Smooth muscle cell of the pulmonary artery (primary cell): Measurements from ENCODE around the gene CHCHD10. TPM values are rescaled to one million over a fixed set of nuclear protein-coding genes. Genes with fewer than 3 reads are reported as not detected.

Source experiments
- total RNA-seq: library from RNA; depleted of rRNA; stranded (reverse); fragments of >200 nt; gene quantifications from 2 replicates; pipeline ENCODE4 v1.2.3, GENCODE V29; 2014

The CHCHD10 gene
- 8.6 and 10.8 TPM in 2 replicates for total RNA-seq

DNA sequence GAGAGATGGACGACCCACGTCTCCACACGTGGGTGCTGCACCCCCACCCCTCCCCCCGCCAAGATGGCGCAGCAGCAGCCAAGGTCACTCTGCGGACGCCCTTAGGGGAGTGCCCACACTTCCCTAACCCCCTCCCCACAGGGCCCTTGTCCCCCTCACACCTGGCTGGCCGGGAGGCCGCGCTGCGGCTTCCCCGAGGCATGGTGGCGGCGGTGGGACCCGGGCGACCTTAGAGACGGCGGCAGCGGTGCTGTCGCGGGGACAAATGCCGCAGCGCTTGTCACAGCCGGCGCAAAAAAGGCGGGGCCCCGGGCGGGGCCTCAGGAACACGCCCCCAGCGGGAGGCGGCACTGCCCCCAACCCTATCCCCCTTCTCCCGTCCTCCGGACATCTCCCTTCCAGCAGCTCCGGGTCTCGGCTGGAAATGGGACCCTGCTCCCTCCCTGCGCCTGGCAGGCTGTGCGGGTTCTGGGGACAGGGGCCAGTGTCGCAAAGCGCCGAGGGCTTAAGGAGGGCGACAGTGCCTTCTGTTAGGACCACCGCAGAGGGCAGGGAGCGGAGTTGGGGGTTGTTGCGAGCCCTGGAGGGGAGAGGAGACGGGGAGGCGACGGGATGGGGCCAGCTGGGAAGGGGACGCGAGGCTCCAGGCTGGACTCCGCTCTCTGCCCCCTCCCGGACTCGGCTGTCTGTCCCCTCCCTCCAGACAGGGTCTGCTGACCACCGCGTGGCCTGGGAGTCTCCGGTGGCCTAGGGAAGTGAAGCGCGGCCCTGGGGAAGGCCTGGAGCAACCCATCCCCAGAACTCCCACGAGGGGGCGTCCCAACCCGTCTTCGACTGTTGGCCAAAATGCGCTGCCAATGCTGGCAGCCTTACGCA lies at the start of gene CHCHD10:
Gene CHCHD10 (minus strand): TSS at position 300 of the 876 bp plus-strand sequence. CDS start 98 bp downstream, at position 202.

DNA sequence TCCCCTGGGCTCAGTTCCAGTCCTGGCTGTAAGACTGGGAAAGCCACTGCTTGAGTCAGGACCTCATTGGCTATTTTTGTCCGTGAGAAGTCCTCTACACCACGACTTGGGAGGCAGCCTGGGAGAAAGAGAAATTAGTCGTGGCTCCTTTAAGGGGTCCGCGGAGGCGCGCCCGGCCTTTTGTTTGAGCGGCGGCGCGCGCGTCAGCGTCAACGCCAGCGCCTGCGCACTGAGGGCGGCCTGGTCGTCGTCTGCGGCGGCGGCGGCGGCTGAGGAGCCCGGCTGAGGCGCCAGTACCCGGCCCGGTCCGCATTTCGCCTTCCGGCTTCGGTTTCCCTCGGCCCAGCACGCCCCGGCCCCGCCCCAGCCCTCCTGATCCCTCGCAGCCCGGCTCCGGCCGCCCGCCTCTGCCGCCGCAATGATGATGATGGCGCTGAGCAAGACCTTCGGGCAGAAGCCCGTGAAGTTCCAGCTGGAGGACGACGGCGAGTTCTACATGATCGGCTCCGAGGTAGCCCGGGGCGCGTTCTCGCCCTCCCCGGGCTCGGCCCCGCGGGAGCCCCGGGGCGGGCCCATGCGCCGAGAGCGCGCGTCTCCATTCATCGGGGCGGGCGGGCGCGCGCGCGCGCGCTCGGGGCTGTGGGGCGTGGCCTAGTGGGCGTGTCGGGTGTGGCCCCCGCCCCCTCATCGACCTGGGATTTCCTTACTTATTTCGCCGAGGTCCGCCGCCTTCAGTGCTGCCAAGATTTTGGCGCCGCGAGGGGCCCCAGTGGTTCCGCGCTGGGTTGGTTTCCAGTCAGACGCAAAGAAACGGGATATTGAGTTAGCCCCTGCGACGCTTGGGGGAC lies 19.2 kb upstream of the CHCHD10 start, which contains the start of gene SMARCB1:
Gene SMARCB1 (plus strand): TSS at position 215 of the 848 bp plus-strand sequence. CDS start 204 bp downstream, at position 419.

DNA sequence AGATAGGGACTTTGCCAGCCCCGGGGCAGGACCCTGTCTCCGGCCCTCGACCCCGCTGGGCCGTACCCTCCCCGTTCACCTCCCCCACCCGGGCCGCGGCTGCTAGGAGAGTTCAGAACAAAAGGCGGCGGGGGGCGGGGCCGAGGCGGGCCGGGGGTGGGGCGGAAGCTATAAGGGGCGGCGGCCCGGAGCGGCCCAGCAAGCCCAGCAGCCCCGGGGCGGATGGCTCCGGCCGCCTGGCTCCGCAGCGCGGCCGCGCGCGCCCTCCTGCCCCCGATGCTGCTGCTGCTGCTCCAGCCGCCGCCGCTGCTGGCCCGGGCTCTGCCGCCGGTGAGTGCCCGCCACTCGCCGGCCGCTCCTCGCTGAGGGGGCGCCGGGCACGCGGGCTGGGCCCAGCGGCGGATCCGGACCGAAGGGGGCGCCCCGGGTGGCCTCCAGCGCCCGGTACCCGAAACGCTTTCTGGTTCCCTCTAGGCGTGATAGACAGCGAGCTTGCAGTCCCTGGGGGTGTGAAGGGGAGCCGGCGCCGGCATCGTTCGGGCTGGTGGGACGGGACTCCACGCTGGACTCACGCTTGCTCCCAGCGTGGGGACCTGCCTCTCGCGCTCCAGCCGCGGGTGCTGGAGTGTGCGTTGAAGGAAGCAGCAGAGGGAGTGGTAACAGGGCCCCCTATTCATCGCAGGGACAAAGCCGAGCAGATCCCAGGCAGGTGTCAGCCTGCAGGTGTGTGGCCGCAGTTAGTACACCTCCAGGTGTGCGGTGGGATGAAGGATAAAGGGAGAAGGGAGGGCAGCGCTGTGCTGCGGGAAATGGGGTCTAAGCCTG lies 5.1 kb upstream of the CHCHD10 start, which contains the start of gene MMP11:
Gene MMP11 (plus strand): TSS at position 201 of the 825 bp plus-strand sequence. CDS start 22 bp downstream, at position 223.

DNA sequence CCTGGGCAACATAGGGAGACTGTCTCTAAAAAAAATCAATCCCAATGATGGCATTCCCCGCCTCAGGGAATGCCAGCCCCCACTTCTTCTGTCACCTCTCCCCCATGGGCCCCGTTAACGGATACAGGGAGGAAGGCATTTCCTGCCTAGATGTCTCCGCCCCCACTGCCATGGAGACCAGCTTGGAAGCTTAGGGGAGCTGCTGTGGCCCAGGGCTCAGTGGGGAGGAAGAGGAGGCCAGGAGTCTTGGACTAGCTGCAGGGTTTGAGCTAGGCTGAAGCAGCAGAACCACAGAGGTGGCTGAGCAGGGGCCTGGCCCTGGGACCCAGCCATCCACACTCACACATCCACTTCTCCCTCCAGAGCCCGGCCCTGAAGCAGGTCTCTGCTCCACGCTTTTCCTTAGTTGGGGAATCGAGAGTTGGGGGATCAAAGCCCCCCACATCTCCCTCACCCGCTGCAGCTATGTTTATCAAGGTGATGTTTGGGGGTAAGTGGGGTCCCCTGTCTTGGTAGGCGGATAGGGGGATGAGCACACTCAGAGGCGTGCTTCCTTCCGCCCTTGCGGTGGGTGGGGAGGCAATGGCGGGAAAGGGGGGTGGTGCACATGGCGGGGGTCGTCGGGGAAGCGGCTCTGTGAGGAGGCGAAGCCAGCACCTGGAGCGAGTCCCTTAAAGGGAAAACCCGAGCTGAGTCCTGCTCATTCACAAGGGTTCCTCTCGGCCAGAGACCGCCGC lies 4.8 kb downstream of the CHCHD10 start, which contains the start of gene C22orf15:
Gene C22orf15 (plus strand): TSS at position 149 of the 737 bp plus-strand sequence. CDS start 317 bp downstream, at position 466.

DNA sequence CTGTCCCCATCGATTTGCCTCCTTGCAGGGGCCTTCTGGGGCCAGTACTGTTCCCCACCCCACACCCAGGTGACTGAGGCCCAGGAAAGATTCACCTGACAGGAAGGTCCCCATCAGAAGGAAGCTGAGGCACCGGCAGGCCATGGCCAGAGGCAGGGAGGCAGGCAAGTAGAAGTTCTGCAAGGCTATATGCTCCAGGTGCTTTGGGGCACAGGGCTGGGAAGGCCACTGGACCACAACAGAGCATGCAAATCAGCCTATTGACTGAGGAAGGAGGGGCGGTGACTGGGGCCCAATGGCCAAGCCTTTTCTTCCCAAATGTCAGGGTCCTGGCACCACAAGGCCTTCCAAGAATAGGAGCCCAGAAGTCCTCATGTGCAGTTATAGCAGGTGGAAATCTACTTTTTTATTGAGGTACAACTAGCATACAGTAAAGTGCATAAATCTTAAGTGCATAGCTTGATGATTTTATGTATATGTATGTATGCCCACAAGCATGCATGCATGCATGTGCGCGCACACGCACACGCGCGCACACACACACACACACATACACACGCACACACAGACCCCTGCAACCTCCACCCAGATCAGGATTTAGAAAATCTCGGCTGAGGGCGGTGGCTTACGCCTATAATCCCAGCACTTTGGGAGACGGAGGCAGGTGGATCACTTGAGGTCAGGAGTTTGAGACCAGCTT lies 13.4 kb downstream of the CHCHD10 start, which contains the start of gene VPREB3:
Gene VPREB3 (minus strand): TSS at position 206 of the 700 bp plus-strand sequence. CDS start 62 bp downstream, at position 144.

DNA sequence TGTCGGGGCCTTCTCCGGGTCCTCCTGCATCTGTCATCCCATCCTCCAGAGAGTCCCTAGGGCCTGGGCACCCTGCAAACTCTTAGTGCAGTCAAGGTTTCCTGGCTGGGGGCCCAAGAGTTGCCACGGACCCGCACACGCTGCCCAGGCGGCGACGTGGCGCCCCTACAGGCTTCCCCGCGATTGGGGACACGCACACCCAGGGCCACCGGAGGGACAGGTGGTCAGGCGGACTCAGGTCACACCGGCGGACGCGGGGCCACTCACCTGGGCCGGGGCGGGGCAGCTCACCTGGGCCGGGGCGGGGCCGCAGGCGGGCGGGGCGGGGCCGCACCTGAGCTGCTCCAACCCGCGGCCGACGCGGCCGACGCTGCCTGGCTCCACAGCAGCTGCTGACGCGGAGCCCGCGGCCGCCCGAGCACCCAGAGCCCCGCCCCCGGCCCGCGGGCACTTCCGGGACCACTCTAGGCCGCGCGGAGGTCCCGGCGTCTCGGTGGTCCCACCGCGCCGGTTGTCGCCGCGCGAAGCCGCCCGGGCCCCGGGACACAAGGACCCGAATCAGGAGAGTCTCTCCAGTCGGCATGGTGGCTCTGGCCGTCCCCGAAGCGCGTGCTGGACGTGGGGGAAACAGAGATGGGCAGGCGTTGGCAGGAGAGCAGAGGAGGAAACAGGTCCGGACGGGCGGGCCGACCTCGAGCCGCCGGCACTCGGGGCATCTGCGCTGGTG lies 16.9 kb downstream of the CHCHD10 start, which contains the start of gene ZNF70:
Gene ZNF70 (minus strand): TSS at position 399 of the 727 bp plus-strand sequence. CDS start 5,972 bp downstream, outside the sequence.

Other genes with a start within 250 kb of the CHCHD10 start
- not detected in 2 replicates for gene IGLL1, start 187.7 kb downstream of the CHCHD10 start, total RNA-seq
- gene DRICH1, start 135.7 kb downstream of the CHCHD10 start, total RNA-seq: 0.17 and 0.26 TPM in 2 replicates
- not detected in 2 replicates for gene RGL4, start 77.0 kb downstream of the CHCHD10 start, total RNA-seq
- gene ZNF70, start 16.9 kb downstream of the CHCHD10 start, total RNA-seq: 6.2 and 7.8 TPM in 2 replicates
- gene VPREB3, start 13.5 kb downstream of the CHCHD10 start, total RNA-seq: not detected in 2 replicates
- 1.4 and 1.8 TPM in 2 replicates for gene C22orf15, start 5.0 kb downstream of the CHCHD10 start, total RNA-seq
- gene MMP11, start 4.9 kb upstream of the CHCHD10 start, total RNA-seq: 37.1 and 38.2 TPM in 2 replicates
- 31.9 and 32.0 TPM in 2 replicates for gene SMARCB1, start 19.0 kb upstream of the CHCHD10 start, total RNA-seq
- gene DERL3, start 71.0 kb upstream of the CHCHD10 start, total RNA-seq: 0.85 and 0.89 TPM in 2 replicates
- 13.4 and 19.0 TPM in 2 replicates for gene SLC2A11, start 89.9 kb upstream of the CHCHD10 start, total RNA-seq
- 361 and 389 TPM in 2 replicates for gene MIF, start 126.4 kb upstream of the CHCHD10 start, total RNA-seq
- gene GSTT2B, start 193.2 kb upstream of the CHCHD10 start, total RNA-seq: 1.3 and 2.0 TPM in 2 replicates
- 0.76 and 0.85 TPM in 2 replicates for gene DDTL, start 198.9 kb upstream of the CHCHD10 start, total RNA-seq
- 115 and 165 TPM in 2 replicates for gene DDT, start 206.5 kb upstream of the CHCHD10 start, total RNA-seq
- gene GSTT2, start 212.2 kb upstream of the CHCHD10 start, total RNA-seq: not detected in 2 replicates
- gene GSTT4, start 237.5 kb upstream of the CHCHD10 start, total RNA-seq: 0.07 TPM in 1 of 2 replicates, not detected in the other
- 68.5 and 88.0 TPM in 2 replicates for gene CABIN1, start 243.3 kb upstream of the CHCHD10 start, total RNA-seq